ENCODE measurements around the gene COX7C. TPM values are rescaled to one million over a fixed set of nuclear protein-coding genes. Genes with fewer than 3 reads are reported as not detected.

COX7C gene
- total RNA-seq, 2 donors from 2014 or later = 912 to 930 TPM

DNA sequence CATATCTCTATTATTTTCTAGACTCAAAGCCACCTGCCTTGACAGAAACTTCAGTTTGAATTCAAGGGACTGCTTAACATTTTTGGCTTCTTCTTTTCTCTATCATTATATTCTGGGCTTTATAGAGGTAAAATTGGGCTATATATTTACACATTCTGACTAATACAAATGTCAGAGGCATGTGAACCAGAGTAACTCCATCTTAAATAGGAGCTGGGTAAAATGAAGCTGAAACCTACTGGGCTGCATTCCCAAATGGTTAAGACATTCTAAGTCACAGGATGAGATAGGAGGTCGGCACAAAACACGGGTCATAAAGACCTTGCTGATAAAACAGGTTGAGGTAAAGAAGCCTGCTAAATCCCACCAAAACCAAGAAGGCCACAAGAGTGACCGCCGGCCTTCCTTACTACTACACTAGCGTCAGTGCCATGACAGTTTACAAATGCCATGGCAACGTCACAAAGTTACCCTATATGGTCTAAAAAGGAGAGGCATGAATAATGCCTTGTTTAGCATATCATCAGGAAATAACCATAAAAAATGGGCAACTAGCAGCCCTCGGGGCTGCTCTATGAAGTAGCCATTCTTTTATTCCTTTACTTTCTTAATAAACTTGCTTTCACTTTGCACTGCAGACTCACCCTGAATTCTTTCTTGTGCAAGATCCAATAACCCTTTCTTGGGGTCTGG, 44.8 kb upstream of the COX7C start:
- no peak overlapping the region for H3K27ac Mint-ChIP-seq
- TF ChIP-seq, protein P1, sequence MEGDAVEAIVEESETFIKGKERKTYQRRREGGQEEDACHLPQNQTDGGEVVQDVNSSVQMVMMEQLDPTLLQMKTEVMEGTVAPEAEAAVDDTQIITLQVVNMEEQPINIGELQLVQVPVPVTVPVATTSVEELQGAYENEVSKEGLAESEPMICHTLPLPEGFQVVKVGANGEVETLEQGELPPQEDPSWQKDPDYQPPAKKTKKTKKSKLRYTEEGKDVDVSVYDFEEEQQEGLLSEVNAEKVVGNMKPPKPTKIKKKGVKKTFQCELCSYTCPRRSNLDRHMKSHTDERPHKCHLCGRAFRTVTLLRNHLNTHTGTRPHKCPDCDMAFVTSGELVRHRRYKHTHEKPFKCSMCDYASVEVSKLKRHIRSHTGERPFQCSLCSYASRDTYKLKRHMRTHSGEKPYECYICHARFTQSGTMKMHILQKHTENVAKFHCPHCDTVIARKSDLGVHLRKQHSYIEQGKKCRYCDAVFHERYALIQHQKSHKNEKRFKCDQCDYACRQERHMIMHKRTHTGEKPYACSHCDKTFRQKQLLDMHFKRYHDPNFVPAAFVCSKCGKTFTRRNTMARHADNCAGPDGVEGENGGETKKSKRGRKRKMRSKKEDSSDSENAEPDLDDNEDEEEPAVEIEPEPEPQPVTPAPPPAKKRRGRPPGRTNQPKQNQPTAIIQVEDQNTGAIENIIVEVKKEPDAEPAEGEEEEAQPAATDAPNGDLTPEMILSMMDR (conservative IDR thresholded peaks at IDR 0.05) = no peak
- peaks cover 7% of the 10 kb centered on the region for H3K36me3 Mint-ChIP-seq (ENCODE audit: low read depth)
- Histone ChIP-seq H3K4me1 (ENCODE audit: control insufficient read depth, insufficient read depth, low read length) (peaks cover 3% of the 10 kb centered on the region), H3K27ac (ENCODE audit: low read depth, low read length) (no peak overlapping the region), H3K9ac (ENCODE audit: extremely low read depth, low read length, poor library complexity, severe bottlenecking) (no peak overlapping the region), H3K36me3 (ENCODE audit: control insufficient read depth, insufficient read depth, low read length) (no peaks in the 10 kb centered on the region), H3K4me3 (ENCODE audit: low read length) (no peak overlapping the region), H3K9me3 (ENCODE audit: control insufficient read depth, low read length) (no peaks in the 10 kb centered on the region), H3K27me3 (ENCODE audit: control insufficient read depth, insufficient read depth, low read length, poor library complexity, severe bottlenecking) (no peaks in the 10 kb centered on the region)
- no peaks in the 10 kb centered on the region for H3K27me3 Mint-ChIP-seq (ENCODE audit: insufficient read depth)
- DNase-seq = no peak
- peaks cover 11% of the 10 kb centered on the region for H3K9me3 Mint-ChIP-seq
- 95 to 97% methylated on average over 6 to 7 of the region's 7 CpGs for WGBS, 2 experiments (ENCODE audit: insufficient coverage in 1 of 2, insufficient read length in 1 of 2)
- no peak overlapping the region for H3K4me3 Mint-ChIP-seq
- H3K4me1 Mint-ChIP-seq = peaks cover 12% of the 10 kb centered on the region

DNA sequence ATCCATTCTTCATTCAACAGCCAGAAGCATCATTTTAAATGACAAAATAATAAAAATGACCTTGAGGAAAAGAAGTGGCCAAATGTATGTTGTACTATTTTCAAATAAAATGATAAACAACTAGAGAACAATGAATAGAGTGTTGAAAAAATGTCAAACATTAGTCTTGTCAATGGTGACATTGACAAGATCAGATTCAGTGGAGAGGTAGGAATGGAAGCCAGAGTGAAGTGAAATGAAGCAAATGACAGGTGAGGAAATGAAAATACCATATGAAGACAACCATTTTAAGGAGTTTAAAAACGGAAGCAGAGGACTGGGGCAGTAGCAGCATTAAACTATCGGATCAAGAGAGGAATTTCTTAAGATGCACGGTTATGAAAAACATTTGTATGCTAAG, 38.2 kb upstream of the COX7C start:
- Mint-ChIP-seq H3K9me3 (peaks cover 8% of the 10 kb centered on the region), H3K4me1 (no peaks in the 10 kb centered on the region), H3K27ac (no peak overlapping the region), H3K4me3 (no peak overlapping the region), H3K36me3 (ENCODE audit: low read depth) (peaks cover 2% of the 10 kb centered on the region), H3K27me3 (ENCODE audit: insufficient read depth) (no peaks in the 10 kb centered on the region)
- Histone ChIP-seq H3K27me3 (ENCODE audit: control insufficient read depth, insufficient read depth, low read length, poor library complexity, severe bottlenecking) (no peaks in the 10 kb centered on the region), H3K9ac (ENCODE audit: extremely low read depth, low read length, poor library complexity, severe bottlenecking) (no peak overlapping the region), H3K9me3 (ENCODE audit: control insufficient read depth, low read length) (no peaks in the 10 kb centered on the region), H3K27ac (ENCODE audit: low read depth, low read length) (no peak overlapping the region), H3K36me3 (ENCODE audit: control insufficient read depth, insufficient read depth, low read length) (no peaks in the 10 kb centered on the region), H3K4me1 (ENCODE audit: control insufficient read depth, insufficient read depth, low read length) (no peaks in the 10 kb centered on the region), H3K4me3 (ENCODE audit: low read length) (no peak overlapping the region)
- WGBS, 2 experiments (ENCODE audit: insufficient coverage in 1 of 2, insufficient read length in 1 of 2) = 93 to 100% methylated on average over 3 of the region's 3 CpGs
- DNase-seq = no peak
- TF ChIP-seq, protein P1 (conservative IDR thresholded peaks at IDR 0.05) = no peak

DNA sequence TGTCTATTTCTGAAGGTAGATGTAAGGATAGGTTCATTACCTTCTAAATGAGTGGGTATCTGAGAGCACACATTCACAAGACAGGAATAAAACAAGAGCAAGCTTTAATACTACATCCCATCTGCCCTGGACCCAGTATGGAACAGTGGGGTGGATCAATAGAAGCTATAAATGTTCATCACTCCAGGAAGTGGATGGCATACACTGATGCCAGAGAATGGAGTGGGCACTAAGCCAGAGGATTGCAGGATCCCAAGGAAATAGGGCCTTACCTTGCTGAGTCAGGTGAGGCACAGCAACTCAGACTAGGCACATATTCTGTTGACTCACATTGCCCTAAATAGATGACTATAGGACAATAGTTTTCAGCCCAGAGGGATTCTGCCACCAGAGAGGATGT, 21.3 kb upstream of the COX7C start:
- Histone ChIP-seq H3K9ac (ENCODE audit: extremely low read depth, low read length, poor library complexity, severe bottlenecking) (no peak overlapping the region), H3K27me3 (ENCODE audit: control insufficient read depth, insufficient read depth, low read length, poor library complexity, severe bottlenecking) (no peaks in the 10 kb centered on the region), H3K36me3 (ENCODE audit: control insufficient read depth, insufficient read depth, low read length) (no peaks in the 10 kb centered on the region), H3K27ac (ENCODE audit: low read depth, low read length) (no peak overlapping the region), H3K9me3 (ENCODE audit: control insufficient read depth, low read length) (no peaks in the 10 kb centered on the region), H3K4me1 (ENCODE audit: control insufficient read depth, insufficient read depth, low read length) (no peaks in the 10 kb centered on the region), H3K4me3 (ENCODE audit: low read length) (no peak overlapping the region)
- Mint-ChIP-seq H3K36me3 (ENCODE audit: low read depth) (no peaks in the 10 kb centered on the region), H3K27ac (no peak overlapping the region), H3K4me1 (peaks cover 20% of the 10 kb centered on the region), H3K27me3 (ENCODE audit: insufficient read depth) (no peaks in the 10 kb centered on the region), H3K9me3 (peaks cover 6% of the 10 kb centered on the region), H3K4me3 (no peak overlapping the region)
- DNase-seq = no peak
- TF ChIP-seq, protein P1 (conservative IDR thresholded peaks at IDR 0.05) = no peak

All from endodermal cell (in vitro differentiated cells).